Measurements from ENCODE around the gene PHLPP2.

The PHLPP2 gene

GRCh38 chr16:71724320-71724751, at the start of gene PHLPP2:
Gene PHLPP2, minus strand, starts transcription at chr16:71724701. Its CDS starts 9,906 bp downstream, at chr16:71714795.
- DNase-seq: no peak

- no peak for DNase-seq
Observed at GRCh38 chr16:71771571-71771970, 47.1 kb upstream of the PHLPP2 start.

DNA sequence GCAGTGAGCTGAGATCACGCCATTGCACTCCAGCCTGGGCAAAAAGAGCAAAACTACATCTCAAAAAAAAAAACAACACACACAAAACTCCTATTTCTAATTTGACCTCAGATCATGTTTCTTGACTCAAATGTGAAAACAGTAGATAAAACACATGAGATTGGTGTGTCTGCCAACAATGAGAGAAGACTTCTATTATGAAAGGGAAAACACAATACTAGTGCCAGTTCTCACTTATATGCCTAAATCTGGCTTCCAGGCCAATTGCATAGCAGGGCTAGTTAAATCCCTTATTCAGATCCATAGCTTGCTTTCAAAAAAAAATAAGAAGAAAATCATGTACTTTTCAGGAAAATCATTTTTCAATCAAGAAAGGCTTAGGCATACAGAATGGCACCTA, 44.7 kb upstream of the PHLPP2 start:
- DNase-seq: no peak

DNA sequence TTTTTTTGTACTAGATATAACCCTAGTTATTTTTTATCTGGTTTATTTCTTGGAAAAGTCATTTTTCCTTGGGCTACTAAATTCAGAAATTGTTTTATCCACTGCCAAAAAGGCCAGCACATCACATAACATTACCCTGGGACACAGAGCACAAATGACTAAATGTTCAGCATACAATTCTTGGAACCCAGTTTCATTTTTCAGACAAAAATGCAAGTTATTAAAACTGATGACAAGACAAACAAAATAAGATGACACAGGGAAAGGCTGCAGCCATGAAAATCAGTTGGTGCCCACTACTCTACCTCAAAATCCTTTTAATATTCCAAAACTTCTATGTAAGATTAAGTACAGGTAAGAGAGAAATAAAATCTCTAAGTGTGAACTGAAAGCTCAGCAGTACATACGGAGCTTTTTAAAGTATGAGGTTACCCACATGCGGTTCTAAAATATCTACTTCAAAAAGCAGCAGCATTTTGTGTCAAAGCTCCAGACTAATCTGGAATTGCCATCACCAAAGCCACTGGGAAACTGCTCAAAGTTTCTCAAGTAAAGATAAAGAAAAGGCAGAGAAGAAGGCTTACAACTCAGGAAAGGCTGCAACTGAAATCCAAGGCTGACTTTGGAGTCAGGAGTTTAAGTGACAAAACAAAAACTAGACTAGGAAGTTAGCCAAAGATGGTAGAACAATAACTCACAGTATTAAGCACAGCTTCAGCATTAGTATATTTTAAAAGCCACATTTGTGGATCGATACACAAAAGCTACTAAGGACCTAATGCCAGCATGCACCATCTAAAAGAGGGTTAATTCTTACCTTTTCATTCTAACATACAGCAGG, 42.8 kb upstream of the PHLPP2 start:
- DNase-seq: no peak

- DNase-seq: no peak
Observed at GRCh38 chr16:71762186-71762585, 37.7 kb upstream of the PHLPP2 start.

DNA sequence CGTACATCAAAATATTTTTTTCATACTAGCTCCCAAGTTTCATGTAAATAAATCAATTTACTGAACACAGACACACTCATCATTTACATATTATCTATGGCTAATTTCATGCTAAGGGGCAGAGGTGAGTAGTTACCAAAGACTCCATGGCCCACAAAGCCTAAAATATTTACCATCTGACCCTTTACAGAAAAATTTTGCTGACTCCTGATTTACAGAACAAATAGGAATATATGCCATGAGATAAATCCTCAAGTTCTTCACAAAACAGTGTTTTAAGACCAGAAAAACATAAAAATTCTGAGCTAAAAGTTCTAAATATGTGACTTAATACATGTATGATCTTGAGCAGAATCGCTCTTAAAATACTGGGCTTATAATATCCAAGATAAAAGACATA, 36.6 kb upstream of the PHLPP2 start:
- no peak for DNase-seq

- no peak for DNase-seq
Observed at GRCh38 chr16:71758293-71758760, 33.8 kb upstream of the PHLPP2 start.

DNA sequence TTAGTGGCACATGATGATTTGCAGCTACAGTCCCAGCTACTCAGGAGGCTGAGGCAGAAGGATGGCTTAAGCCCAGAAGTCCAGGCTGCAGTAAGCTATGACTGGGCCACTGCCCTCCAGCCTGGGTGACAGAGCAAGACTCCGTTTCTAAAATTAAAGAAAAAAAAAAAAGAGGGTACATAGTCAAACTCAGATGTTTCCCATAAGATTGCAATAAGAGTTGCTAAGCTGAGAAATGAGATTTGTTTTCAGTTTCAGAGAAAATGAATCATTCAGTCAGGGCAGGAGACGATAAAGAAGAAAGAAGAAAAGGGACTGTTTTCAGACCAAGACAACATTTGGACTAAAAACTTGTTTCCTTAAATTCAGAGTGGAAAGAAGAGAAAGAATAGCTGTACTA, 30.2 kb upstream of the PHLPP2 start:
- DNase-seq: no peak

DNA sequence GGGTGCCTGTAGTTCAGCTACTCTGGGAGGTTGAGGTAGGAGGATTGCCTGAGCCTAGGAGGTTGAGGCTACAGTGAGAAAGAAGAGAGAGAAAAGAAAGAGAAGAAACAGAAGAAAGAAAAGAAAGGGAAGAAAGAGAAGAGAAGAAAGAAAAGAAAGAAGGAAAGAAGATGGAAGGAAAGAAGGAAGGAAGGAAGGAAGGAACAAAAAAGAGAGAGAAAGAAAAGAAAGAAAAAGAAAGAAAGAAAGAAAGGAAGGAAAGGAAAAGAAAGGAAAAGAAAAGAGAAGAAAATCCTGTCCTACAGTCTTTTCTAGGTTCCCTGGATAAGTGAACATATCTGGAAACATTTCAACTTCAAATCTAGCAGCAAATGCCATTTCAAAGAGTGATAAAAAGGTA, 29.6 kb upstream of the PHLPP2 start:
- no peak for DNase-seq

DNA sequence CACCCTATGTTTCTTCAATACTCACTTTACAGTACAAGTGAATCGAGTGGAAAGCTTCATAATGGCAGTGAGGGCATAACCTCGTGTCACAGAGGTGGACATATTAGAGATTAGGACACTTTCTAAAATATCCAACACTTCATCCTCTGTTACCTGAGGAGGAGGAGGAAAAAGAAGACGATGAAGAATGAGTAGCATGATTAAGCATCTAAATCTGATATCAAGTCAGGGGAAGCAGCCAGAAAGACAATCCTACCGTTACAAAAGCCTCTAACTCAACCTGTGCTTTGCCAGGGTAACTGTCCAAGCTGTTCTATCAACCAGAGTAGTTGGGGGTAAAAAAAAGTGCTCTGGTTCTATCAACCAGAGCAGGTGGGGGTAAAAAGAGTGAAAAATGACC, 23.7 kb upstream of the PHLPP2 start:
- no peak for DNase-seq

- DNase-seq: peak; percentile 21
Observed at GRCh38 chr16:71746442-71747046, 22.0 kb upstream of the PHLPP2 start.

GRCh38 chr16:71738855-71739254, 14.4 kb upstream of the PHLPP2 start:
- DNase-seq: no peak

DNA sequence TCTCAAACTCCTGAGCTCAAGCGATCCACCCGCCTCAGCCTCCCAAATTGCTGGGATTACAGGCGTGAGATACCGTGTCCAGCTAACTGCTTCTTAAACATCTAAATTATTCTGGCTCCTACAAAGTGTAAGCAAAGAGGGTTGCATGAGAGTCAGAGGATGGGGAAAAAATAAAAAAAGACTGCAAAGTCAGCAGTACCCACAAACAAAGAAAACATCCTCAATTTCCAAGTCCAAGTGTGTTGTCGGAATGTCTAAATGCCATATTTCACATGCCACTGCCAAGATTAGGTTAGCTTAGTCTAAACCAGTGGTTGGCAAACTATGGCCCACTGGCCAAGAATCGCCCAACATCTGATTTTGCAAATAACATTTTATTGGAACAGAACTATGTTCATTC, 13.0 kb upstream of the PHLPP2 start:
- DNase-seq: no peak

DNA sequence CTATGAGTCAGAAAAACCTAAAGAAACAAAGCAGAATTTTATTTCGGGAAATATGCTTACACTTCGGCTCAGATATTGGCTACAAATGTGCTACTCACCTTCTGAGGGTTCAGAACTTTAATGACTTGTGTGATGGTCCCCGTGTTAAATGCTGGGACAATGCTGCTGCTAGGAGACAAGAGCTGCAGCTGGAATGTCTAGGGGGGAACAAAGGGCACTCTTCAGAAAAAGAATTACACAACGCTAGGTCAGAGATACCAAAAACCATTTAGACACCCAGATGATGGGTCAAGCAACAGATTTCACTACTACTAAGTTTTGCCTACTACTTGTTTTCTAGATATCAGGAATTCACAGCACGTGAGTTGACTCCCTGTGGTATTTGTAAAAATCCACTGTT, 10.0 kb upstream of the PHLPP2 start:
- DNase-seq: no peak

GRCh38 chr16:71732587-71732986, 8.1 kb upstream of the PHLPP2 start:
- DNase-seq: no peak

DNA sequence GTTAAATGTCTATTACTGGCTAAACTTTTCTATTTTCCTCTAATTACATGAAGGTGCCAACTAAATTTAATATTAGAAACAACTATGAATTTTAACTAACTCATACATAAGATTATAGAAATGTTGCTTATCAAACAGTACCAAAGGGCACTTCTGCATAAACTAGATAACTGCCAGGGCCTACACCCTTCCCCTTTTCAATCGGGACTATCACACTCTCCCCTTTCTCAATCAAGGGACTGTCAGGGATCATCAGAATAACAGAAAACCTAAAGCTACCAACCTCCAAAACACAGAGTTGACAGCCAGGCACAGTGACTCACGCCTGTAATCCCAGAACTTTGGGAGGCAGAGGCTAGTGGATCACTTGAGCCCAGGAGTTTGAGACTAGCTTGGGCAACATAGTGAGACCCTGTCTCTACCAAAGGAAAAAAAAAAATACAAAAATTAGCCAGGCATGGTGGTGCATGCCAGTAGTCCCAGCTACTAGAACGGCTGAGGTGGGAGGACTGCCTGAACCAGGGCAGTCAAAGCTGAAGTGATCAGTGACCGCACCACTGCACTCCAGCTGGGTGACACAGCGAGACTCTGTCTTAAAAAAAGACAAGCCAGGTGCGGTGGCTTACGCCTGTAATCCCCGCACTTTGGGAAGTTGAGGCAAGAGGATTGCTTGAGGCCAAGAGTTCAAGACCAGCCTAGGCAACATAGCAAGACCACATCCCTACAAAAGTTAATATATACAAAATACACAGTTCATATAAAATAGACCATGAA, 3.2 kb upstream of the PHLPP2 start:
- DNase-seq: no peak

DNA sequence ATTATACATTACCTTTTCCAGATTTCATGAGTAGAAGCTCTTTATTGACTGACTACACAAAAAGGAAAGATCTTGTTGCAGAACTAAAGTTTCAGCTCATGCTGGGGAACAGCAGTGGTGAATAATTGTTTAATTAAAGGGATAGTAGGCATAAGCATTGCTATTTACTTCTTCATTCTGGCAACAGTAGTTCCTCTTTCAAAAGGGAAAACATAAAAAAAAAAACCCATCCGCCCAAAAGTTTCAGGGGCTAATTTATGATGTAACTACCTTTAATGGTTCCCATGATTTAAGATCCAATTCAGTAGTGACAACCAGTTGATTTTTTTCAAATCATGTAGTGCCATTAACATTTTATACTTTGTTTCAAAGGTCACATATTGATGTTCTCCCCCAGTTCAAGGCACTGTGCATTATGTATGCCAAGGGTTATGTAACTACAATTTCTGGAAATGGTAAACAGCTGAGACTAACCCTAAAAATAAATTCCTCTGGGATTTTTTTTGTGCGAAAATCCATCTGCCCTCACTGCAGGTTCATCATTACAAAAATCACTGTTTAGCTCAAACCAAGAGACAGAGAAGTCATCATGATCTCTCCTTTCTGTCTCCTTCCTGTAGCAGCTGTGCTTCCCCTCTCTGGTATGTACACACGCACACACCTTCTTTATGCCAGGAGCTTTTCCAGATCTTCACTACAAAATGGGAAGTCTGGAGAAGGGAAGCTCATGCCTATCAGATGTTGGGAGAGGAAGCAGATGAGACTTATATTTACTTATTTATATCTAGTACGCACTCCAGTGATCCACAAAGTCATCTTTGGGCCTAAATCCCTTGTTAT, 2.2 kb upstream of the PHLPP2 start:
- DNase-seq: no peak

DNA sequence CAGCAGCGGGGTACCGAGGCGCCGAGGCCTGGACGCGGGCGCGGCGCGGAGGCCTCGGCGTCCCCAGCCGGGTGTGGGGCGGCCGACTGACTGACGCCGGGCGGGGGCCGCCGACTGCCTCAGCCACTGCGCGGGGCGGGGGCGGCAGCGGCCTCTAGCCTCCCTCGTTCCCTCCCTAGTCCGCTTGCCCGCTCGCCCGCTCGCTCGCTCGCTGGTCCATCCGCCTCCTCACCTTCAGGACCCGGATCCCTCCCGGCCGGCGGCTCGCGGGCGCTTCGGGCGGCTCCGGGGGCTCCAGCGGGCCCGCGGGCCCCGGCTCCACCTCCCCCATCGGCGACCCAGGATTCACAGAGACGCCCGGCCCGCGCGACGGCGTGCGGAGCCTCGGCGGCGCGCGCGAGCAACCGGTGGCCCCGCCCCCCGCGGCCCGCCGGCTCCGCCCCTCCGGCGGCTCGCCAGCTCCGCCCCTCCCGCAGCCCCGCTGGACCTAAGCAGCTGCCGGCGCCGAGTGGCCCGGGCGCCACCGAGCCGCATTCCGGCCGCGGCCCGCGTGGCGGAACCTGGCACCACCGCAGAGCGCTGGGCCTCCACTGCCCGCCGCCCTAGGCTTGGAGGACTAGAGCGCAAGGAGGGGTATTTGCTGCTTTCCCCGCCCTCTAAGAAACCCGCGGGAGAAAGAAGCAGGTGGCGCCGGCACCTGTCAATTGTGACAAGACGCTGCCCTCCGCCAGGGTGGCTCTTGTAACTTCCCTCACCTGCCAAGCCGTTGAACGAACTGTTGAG, 773 bp downstream of the PHLPP2 start:
- peak; percentile 74 for DNase-seq

- peak; percentile 77 for DNase-seq
Observed at GRCh38 chr16:71722801-71723536, 1.5 kb downstream of the PHLPP2 start.

DNA sequence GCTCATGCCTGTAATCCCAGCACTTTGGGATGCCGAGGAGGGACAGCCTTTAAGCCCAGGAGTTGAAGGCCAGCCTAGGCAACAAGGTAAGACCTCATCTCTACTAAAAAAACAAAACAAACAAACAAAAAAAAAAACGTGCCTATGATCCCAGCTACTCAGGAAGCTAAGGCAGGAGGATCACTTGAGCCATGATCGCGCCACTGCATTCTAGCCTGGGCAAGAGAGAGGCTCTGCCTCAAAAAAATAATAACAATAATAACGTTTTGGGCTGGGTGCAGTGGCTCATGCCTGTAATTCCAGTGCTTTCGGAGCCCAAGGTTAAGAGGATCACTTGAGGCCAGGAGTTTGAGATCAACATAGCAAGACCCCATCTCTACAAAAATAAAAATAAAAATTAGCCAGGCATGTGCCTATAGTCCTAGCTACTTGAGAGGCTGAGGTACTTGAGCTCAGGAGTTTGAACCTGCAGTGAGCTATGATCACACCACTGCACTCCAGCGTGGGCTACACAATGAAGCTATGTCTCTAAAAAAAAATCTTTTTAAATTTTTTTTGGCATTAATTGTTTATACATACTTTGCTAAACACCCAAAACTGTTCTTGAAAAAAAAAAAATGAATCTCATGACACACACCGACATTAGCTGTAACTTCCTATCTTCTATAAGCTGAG, 3.3 kb downstream of the PHLPP2 start:
- no peak for DNase-seq

DNA sequence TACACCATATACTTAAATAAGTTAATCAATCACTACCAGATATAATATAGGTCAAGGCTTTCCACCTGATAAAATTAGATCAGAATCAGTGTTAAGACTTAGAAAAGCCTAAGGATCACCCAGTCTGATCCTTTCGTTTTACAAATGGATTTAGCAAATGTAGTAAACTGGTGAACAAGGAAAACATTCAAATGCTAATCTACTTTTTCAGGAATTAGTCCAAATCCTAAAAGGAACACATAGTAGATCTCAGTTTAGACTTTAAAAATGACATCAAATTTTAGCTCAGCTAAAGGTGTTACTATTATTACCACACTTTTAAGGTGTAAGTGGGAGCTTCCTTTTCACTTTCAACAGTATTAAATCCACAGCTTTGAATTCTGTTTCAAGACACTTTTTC, 12.0 kb downstream of the PHLPP2 start:
- no peak for DNase-seq

All from NCI-H2171 (cell line).